Natural killer cell (primary cell): ENCODE results near the gene RPS19. TPM values are rescaled to one million over a fixed set of nuclear protein-coding genes. Genes with fewer than 3 reads are reported as not detected.
"Not testable (repeated sequence)": the region's sequence is repeated elsewhere in the genome, so short reads cannot be mapped to it uniquely, and the experiment has no call there.

ENCODE experiments used
- ATAC-seq, 3 donors: fragments of 150-1000 bp in 2 of 3; fragments of 200-7000 bp in 1 of 3; cut with Tn5 transposase; 1 replicate in 1 of 3; 2 replicates in 2 of 3; pipeline ENCODE4 v1.10.0; 2021; ENCODE audit warnings: mild to moderate bottlenecking in 2 of 3, moderate library complexity in 2 of 3
- DNase-seq, 2 donors: peaks; one replicate each; pipeline versions ENCODE4 v3.0.0 to v3.0.0-alpha.2; 2013 to 2021; ENCODE audit warnings: mixed read lengths in 1 of 2
- H3K27ac ChIP-seq: one replicate; pipeline ENCODE4 v1.5.1; 2013; ENCODE audit warnings: mild to moderate bottlenecking, low read length
- H3K27me3 ChIP-seq: one replicate; pipeline ENCODE4 v1.6.1; 2013; ENCODE audit warnings: low read length; ENCODE audit not compliant: control insufficient read depth, insufficient read depth
- H3K36me3 ChIP-seq: one replicate; pipeline ENCODE4 v1.6.1; 2013; ENCODE audit warnings: low read length; ENCODE audit not compliant: control insufficient read depth, insufficient read depth
- H3K4me1 ChIP-seq: one replicate; pipeline ENCODE4 v1.6.1; 2013; ENCODE audit warnings: low read length; ENCODE audit not compliant: control insufficient read depth, insufficient read depth
- H3K4me3 ChIP-seq: one replicate; pipeline ENCODE4 v1.5.1; 2013; ENCODE audit warnings: low read length
- H3K9me3 ChIP-seq: one replicate; pipeline ENCODE4 v1.6.1; 2013; ENCODE audit warnings: low read length; ENCODE audit not compliant: control insufficient read depth, insufficient read depth
- H3K27ac Mint-ChIP-seq, 2 donors: one replicate each; pipeline ENCODE4 v1.8.0; 2022; ENCODE audit warnings: mild to moderate bottlenecking in 2 of 2, mixed read lengths in 2 of 2, moderate library complexity in 1 of 2
- H3K27me3 Mint-ChIP-seq, 2 donors: one replicate each; pipeline ENCODE4 v1.8.0; 2022; ENCODE audit warnings: low read depth in 2 of 2, mixed read lengths in 2 of 2
- H3K36me3 Mint-ChIP-seq: one replicate; pipeline ENCODE4 v1.8.0; 2022; ENCODE audit warnings: mixed read lengths
- H3K4me1 Mint-ChIP-seq, 2 donors: one replicate each; pipeline ENCODE4 v1.8.0; 2022; ENCODE audit warnings: mixed read lengths in 2 of 2
- H3K4me3 Mint-ChIP-seq: one replicate; pipeline ENCODE4 v1.8.0; 2022; ENCODE audit warnings: mild to moderate bottlenecking, moderate library complexity, mixed read lengths
- H3K9me3 Mint-ChIP-seq, 2 donors: one replicate each; pipeline ENCODE4 v1.8.0; 2022; ENCODE audit warnings: mixed read lengths in 2 of 2
- CTCF ChIP-seq: fragments of 200-600 bp; IDR thresholded peaks from one replicate; pipeline ENCODE4 v1.8.0; 2022; ENCODE audit warnings: antibody characterized with exemption
- whole genome bisulfite sequencing: methylation state at CpG from one replicate; pipeline ENCODE4 v1.1.7; 2013; ENCODE audit warnings: missing lambda C conversion rate; ENCODE audit not compliant: insufficient coverage; 5-methylcytosine and 5-hydroxymethylcytosine counted together
- intact Hi-C: fragments of 100-400 bp; cut with micrococcal nuclease; formaldehyde crosslinking; loops from one replicate; pipeline ENCODE4 v1.14.2; 2022
- total RNA-seq, 4 donors: library from RNA; stranded (reverse); fragments of 120-200 nt in 1 of 4; gene quantifications; one replicate each; pipeline versions ENCODE4 v1.2.3 to v1.2.4, GENCODE V29; 2013 to 2022

The RPS19 gene
- total RNA-seq, 3 donors from 2014 or later (not counting 1 experiment from before 2014, with no cell fraction given), result 1,358 to 1,814 (median 1,709) TPM

GRCh38 chr19:41872384-41872774, 12.3 kb downstream of the RPS19 start:
- Mint-ChIP-seq H3K27ac (peak overlapping the region; percentile 95 to 97), H3K9me3 (no peaks in the 10 kb centered on the region), H3K4me1 (peaks cover 36 to 63% of the 10 kb centered on the region in 2 donors), H3K36me3 (no peaks in the 10 kb centered on the region), H3K27me3 (no peaks in the 10 kb centered on the region), H3K4me3 (peak overlapping the region; percentile 50)
- Histone ChIP-seq H3K4me1 (peaks cover 94% of the 10 kb centered on the region), H3K9me3 (no peaks in the 10 kb centered on the region), H3K36me3 (peaks cover 27% of the 10 kb centered on the region), H3K4me3 (no peak overlapping the region), H3K27me3 (no peaks in the 10 kb centered on the region), H3K27ac (peak overlapping the region; percentile 79)
- intact Hi-C loops, result no loop called here
- 76% methylated on average over 12 of the region's 12 CpGs for WGBS
- no peak for TF ChIP-seq CTCF
- no peak for ATAC-seq
- peak in 1 of 2 donors; percentile 20 for DNase-seq

GRCh38 chr19:41872775-41873647, 13.0 kb downstream of the RPS19 start:
- DNase-seq, result peak; percentile 68 to 81
- Mint-ChIP-seq H3K27ac (peak overlapping the region; percentile 95 to 97), H3K27me3 (no peaks in the 10 kb centered on the region), H3K4me1 (peaks cover 39 to 64% of the 10 kb centered on the region in 2 donors), H3K4me3 (peak overlapping the region; percentile 76), H3K9me3 (no peaks in the 10 kb centered on the region), H3K36me3 (no peaks in the 10 kb centered on the region)
- Histone ChIP-seq H3K9me3 (no peaks in the 10 kb centered on the region), H3K4me1 (peaks cover 100% of the 10 kb centered on the region), H3K36me3 (peaks cover 26% of the 10 kb centered on the region), H3K4me3 (no peak overlapping the region), H3K27ac (peak overlapping the region; percentile 79), H3K27me3 (no peaks in the 10 kb centered on the region)
- WGBS, result 45% methylated on average over 18 of the region's 18 CpGs
- peak in 1 of 3 donors; percentile 19 for ATAC-seq
- intact Hi-C loops, result loop anchor here (1.0 kb wide), 3 partner anchors 14 to 78 kb away; no protein-coding TSS in a partner anchor
- peak; percentile 82 for TF ChIP-seq CTCF

GRCh38 chr19:41875973-41876372, 15.9 kb downstream of the RPS19 start:
- H3K4me3 ChIP-seq, H3K36me3 Mint-ChIP-seq, ATAC-seq, H3K27me3 ChIP-seq, H3K36me3 ChIP-seq, DNase-seq, H3K9me3 Mint-ChIP-seq, H3K9me3 ChIP-seq, H3K27me3 Mint-ChIP-seq: not testable (repeated sequence)
- H3K4me1 ChIP-seq, result peaks cover 96% of the 10 kb centered on the region
- Mint-ChIP-seq H3K4me3 (peak overlapping the region; percentile 77), H3K27ac (peak overlapping the region; percentile 95 to 97), H3K4me1 (peaks cover 37 to 80% of the 10 kb centered on the region in 2 donors)
- 34% methylated on average over 3 of the region's 3 CpGs for WGBS
- peak overlapping the region; percentile 98 for H3K27ac ChIP-seq
- intact Hi-C loops, result loop anchor here (1.0 kb wide), 1 partner anchor 69 kb away; no protein-coding TSS in a partner anchor
